ENCODE results near the gene NCOA7.

DNA sequence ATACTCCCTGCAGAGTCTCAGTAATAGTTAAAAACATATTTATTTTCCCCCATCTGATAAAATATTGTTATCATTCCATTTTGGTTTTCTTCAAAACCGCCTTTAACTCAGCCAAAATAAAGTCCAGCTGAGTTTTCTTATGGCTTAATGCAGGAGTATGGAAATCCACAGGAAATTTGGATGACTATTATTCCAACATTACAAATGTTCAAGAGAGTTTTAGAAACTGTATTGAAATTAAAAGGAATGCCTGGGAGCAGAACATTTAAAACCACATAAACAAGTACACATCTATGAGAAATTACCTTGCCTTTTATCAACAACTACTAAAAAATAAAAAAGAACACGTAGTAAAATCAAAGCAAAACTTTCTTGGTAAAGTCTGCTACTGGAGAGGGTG lies 45.7 kb downstream of the NCOA7 start:
- TF ChIP-seq ARNTL (CRISPR knock-in tag; IDR thresholded peaks at IDR 0.05; ENCODE audit: borderline replicate concordance, low read depth) (no peak), ZFP30 (CRISPR knock-in tag; IDR thresholded peaks at IDR 0.05) (no peak), SNAI2 (CRISPR knock-in tag; IDR thresholded peaks at IDR 0.05) (no peak), PATZ1 (CRISPR knock-in tag; IDR thresholded peaks at IDR 0.05; ENCODE audit: borderline replicate concordance) (no peak), RARB (CRISPR knock-in tag; IDR thresholded peaks at IDR 0.05) (no peak), GLIS3 (CRISPR knock-in tag; IDR thresholded peaks at IDR 0.05) (no peak), ZC3H10 (CRISPR knock-in tag; IDR thresholded peaks at IDR 0.05) (no peak), BACH2 (CRISPR knock-in tag; IDR thresholded peaks at IDR 0.05; ENCODE audit: borderline replicate concordance) (no peak), ZFP3 (CRISPR knock-in tag; IDR thresholded peaks at IDR 0.05) (no peak)
- TF ChIP-seq, protein P1, sequence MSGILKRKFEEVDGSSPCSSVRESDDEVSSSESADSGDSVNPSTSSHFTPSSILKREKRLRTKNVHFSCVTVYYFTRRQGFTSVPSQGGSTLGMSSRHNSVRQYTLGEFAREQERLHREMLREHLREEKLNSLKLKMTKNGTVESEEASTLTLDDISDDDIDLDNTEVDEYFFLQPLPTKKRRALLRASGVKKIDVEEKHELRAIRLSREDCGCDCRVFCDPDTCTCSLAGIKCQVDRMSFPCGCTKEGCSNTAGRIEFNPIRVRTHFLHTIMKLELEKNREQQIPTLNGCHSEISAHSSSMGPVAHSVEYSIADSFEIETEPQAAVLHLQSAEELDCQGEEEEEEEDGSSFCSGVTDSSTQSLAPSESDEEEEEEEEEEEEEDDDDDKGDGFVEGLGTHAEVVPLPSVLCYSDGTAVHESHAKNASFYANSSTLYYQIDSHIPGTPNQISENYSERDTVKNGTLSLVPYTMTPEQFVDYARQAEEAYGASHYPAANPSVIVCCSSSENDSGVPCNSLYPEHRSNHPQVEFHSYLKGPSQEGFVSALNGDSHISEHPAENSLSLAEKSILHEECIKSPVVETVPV (CRISPR knock-in tag; IDR thresholded peaks at IDR 0.05): no peak
